ENCODE results near the gene NUP153.
"Not testable (repeated sequence)": the region's sequence is repeated elsewhere in the genome, so short reads cannot be mapped to it uniquely, and the experiment has no call there.

DNA sequence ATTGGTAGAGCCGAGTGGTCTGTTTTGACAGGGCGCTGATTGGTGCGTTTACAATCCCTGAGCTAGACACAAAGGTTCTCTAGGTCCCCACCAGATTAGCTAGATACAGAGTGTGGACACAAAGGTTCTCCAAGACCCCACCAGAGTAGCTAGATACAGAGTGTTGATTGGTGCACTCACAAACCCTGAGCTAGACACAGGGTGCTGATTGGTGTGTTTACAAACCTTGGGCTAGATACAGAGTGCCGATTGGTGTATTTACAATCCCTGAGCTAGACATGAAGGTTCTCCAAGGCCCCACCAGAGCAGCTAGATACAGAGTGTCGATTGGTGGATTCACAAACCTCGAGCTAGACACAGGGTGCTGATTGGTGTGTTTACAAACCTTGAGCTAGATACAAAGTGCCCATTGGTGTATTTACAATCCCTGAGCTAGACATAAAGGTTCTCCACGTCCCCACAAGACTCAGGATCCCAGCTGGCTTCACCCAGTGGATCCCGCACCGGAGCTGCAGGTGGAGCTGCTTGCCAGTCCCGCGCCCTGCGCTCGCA, 38.1 kb upstream of the NUP153 start:
- TF ChIP-seq EZH2phosphoT487 (IDR thresholded peaks at IDR 0.05), result not testable (repeated sequence)
- TF ChIP-seq, protein P1, sequence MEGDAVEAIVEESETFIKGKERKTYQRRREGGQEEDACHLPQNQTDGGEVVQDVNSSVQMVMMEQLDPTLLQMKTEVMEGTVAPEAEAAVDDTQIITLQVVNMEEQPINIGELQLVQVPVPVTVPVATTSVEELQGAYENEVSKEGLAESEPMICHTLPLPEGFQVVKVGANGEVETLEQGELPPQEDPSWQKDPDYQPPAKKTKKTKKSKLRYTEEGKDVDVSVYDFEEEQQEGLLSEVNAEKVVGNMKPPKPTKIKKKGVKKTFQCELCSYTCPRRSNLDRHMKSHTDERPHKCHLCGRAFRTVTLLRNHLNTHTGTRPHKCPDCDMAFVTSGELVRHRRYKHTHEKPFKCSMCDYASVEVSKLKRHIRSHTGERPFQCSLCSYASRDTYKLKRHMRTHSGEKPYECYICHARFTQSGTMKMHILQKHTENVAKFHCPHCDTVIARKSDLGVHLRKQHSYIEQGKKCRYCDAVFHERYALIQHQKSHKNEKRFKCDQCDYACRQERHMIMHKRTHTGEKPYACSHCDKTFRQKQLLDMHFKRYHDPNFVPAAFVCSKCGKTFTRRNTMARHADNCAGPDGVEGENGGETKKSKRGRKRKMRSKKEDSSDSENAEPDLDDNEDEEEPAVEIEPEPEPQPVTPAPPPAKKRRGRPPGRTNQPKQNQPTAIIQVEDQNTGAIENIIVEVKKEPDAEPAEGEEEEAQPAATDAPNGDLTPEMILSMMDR (IDR thresholded peaks at IDR 0.05), result not testable (repeated sequence)

Measured in neural progenitor cell (in vitro differentiated cells).